OCI-LY3 (cell line): ENCODE results near the gene KRTAP5-2.

Experiments used
- H2AFZ ChIP-seq: fragments of 200-600, 300-600 bp; shearing (Covaris generic); 2 replicates; pipeline ENCODE4 v1.6.0; 2014; ENCODE audit warnings: antibody characterized with exemption, low read depth, low read length
- H3K27ac ChIP-seq: fragments of 200-600, 300-600 bp; sonication (generic); 2 replicates; pipeline ENCODE4 v1.5.1; 2014; ENCODE audit warnings: mild to moderate bottlenecking, low read length, moderate library complexity, mixed read lengths
- H3K27me3 ChIP-seq: fragments of 200-600, 300-600 bp; sonication (generic); 2 replicates; pipeline ENCODE4 v1.6.1; 2014; ENCODE audit warnings: low read depth, low read length, mixed read lengths
- H3K36me3 ChIP-seq: fragments of 200-600, 300-600 bp; sonication (generic); replicated peaks from 2 replicates; pipeline ENCODE3; 2014; ENCODE audit warnings: low read depth, low read length, mixed read lengths
- H3K4me1 ChIP-seq: fragments of 300-600, 200-600 bp; sonication (generic); 2 replicates; pipeline ENCODE4 v1.6.1; 2014; ENCODE audit warnings: low read length, mixed read lengths
- H3K4me2 ChIP-seq: fragments of 200-600, 300-600 bp; sonication (generic); 2 replicates; pipeline ENCODE4 v1.6.1; 2014; ENCODE audit warnings: low read length, mixed read lengths
- H3K4me3 ChIP-seq: fragments of 300-600, 200-600 bp; sonication (generic); 2 replicates; pipeline ENCODE4 v1.5.1; 2014; ENCODE audit warnings: antibody characterized with exemption, mild to moderate bottlenecking, low read length, moderate library complexity
- H3K79me2 ChIP-seq: fragments of 300-600, 200-600 bp; shearing (Covaris generic); 2 replicates; pipeline ENCODE4 v1.6.1; 2014; ENCODE audit warnings: mild to moderate bottlenecking, low read length, mixed read lengths
- H3K9ac ChIP-seq: fragments of 300-600, 200-600 bp; shearing (Covaris generic); 2 replicates; pipeline ENCODE4 v1.6.0; 2014; ENCODE audit warnings: mild to moderate bottlenecking, low read length, moderate library complexity
- H3K9me3 ChIP-seq: fragments of 200-600, 300-600 bp; shearing (Covaris generic); 2 replicates; pipeline ENCODE4 v1.6.1; 2014; ENCODE audit warnings: low read length, mixed read lengths; ENCODE audit not compliant: insufficient read depth
- H4K20me1 ChIP-seq: fragments of 200-600, 300-600 bp; sonication (generic); 2 replicates; pipeline ENCODE4 v1.6.1; 2016; ENCODE audit warnings: low read length, mixed read lengths; ENCODE audit not compliant: insufficient read depth
- EZH2phosphoT487 ChIP-seq: fragments of 200-600 bp; shearing (Covaris generic); IDR thresholded peaks from 2 replicates; pipeline ENCODE4 v1.6.1; 2018; ENCODE audit warnings: antibody characterized with exemption, mixed run types, low read depth
- TF ChIP-seq, protein P1 (sequence below): fragments of 200-600, 300-600 bp; sonication (generic); IDR thresholded peaks from 2 replicates; pipeline ENCODE4 v1.5.1; 2014; ENCODE audit warnings: antibody characterized with exemption, low read length, low read depth

KRTAP5-2 gene

DNA sequence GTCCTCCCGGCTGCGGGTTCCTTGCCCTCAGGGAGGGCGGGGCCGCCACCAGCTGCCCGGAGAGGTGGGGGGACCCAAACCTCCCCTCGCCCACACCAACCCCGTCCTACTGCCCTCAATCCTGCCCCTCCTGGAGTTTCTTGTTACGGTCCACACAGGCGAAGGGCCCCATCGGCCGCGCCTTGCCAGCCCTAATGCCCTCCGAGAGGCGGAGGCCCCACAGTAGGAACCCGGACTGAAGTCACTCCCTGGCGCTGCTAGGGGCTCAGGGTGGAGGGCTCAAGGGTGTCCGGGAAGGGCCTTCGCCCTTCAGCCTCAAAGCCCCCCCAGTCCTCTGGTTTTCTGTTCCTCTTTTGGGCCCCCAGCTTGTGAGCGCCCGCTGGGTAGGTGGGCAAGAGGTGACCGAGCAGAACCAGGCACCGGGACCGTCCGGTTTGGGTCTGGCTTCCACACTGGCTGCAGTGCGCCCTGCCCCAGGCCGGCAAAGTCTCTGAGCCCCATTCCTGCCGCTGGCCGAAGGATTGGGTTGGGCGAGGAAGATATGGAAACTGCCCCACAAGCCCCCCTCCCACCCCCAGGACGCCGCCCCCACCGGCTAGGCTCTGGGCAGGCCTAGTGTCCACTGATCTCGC is 50.5 kb downstream of the KRTAP5-2 start:
- Histone ChIP-seq H3K27me3 (peaks cover 28% of the 10 kb centered on the region), H3K9ac (no peak overlapping the region)

More for the DNA sequence above, 50.5 kb downstream of the KRTAP5-2 start:
- no peak for TF ChIP-seq EZH2phosphoT487
- TF ChIP-seq, protein P1, sequence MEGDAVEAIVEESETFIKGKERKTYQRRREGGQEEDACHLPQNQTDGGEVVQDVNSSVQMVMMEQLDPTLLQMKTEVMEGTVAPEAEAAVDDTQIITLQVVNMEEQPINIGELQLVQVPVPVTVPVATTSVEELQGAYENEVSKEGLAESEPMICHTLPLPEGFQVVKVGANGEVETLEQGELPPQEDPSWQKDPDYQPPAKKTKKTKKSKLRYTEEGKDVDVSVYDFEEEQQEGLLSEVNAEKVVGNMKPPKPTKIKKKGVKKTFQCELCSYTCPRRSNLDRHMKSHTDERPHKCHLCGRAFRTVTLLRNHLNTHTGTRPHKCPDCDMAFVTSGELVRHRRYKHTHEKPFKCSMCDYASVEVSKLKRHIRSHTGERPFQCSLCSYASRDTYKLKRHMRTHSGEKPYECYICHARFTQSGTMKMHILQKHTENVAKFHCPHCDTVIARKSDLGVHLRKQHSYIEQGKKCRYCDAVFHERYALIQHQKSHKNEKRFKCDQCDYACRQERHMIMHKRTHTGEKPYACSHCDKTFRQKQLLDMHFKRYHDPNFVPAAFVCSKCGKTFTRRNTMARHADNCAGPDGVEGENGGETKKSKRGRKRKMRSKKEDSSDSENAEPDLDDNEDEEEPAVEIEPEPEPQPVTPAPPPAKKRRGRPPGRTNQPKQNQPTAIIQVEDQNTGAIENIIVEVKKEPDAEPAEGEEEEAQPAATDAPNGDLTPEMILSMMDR, result no peak
- Histone ChIP-seq H3K9me3 (no peaks in the 10 kb centered on the region), H3K79me2 (no peaks in the 10 kb centered on the region), H3K27ac (no peak overlapping the region), H3K4me3 (no peak overlapping the region), H3K36me3 (no peaks in the 10 kb centered on the region), H4K20me1 (no peaks in the 10 kb centered on the region), H2AFZ (no peak overlapping the region), H3K4me2 (no peak overlapping the region), H3K4me1 (no peaks in the 10 kb centered on the region)
